ENCODE measurements around the gene CD151.
A peak's percentile ranks its signal among the peaks of the same experiment; 100 is the strongest.

The CD151 gene

GRCh38 chr11:829847-830294, 2.9 kb upstream of the CD151 start:
- no peak for DNase-seq

- DNase-seq = no peak
Observed at GRCh38 chr11:830295-831117, 2.2 kb upstream of the CD151 start.

GRCh38 chr11:831118-831864, 1.5 kb upstream of the CD151 start:
- DNase-seq = no peak

GRCh38 chr11:831961-832528, 707 bp upstream of the CD151 start:
- DNase-seq = no peak

GRCh38 chr11:833114-833791, 501 bp downstream of the CD151 start:
- no peak for DNase-seq

GRCh38 chr11:833849-834311, 1.1 kb downstream of the CD151 start:
- DNase-seq = no peak

GRCh38 chr11:834371-835316, 1.9 kb downstream of the CD151 start:
- no peak for DNase-seq

- no peak for DNase-seq
Observed at GRCh38 chr11:836274-836673, 3.5 kb downstream of the CD151 start.

- DNase-seq = no peak
Observed at GRCh38 chr11:836700-837099, 3.9 kb downstream of the CD151 start.

- DNase-seq = no peak
Observed at GRCh38 chr11:837189-837989, 4.6 kb downstream of the CD151 start.

GRCh38 chr11:837990-838307, 5.2 kb downstream of the CD151 start:
- no peak for DNase-seq

GRCh38 chr11:838441-839279, 5.9 kb downstream of the CD151 start:
- no peak for DNase-seq

GRCh38 chr11:839280-839623, 6.5 kb downstream of the CD151 start:
- DNase-seq = no peak

- no peak for DNase-seq
Observed at GRCh38 chr11:839875-840617, 7.3 kb downstream of the CD151 start.

- DNase-seq = no peak
Observed at GRCh38 chr11:841981-842369, 9.2 kb downstream of the CD151 start.

GRCh38 chr11:842370-843002, 9.7 kb downstream of the CD151 start, which contains the start of the genes POLR2L and TSPAN4:
Gene POLR2L (minus strand): TSS chr11:842529. CDS start chr11:842508, 21 bp downstream.
Gene TSPAN4 (plus strand): TSS chr11:842852. CDS start chr11:850305, 7,453 bp downstream.
- DNase-seq = peak; percentile 83 to 84

GRCh38 chr11:843086-843734, 10.5 kb downstream of the CD151 start:
- no peak for DNase-seq
